VCaP (cell line): ENCODE measurements around the gene KRTAP1-4.
"Not testable (repeated sequence)": the region's sequence is repeated elsewhere in the genome, so short reads cannot be mapped to it uniquely, and the experiment has no call there.

Source experiments
- H3K27ac ChIP-seq: fragments of 450-650 bp; 2 replicates; pipeline ENCODE4 v1.5.1; 2017
- TF ChIP-seq, protein P1 (sequence below): fragments of 450-650 bp; conservative IDR thresholded peaks from 2 replicates; pipeline ENCODE4 v1.5.1; 2017; ENCODE audit warnings: mild to moderate bottlenecking, moderate library complexity

The KRTAP1-4 gene

DNA sequence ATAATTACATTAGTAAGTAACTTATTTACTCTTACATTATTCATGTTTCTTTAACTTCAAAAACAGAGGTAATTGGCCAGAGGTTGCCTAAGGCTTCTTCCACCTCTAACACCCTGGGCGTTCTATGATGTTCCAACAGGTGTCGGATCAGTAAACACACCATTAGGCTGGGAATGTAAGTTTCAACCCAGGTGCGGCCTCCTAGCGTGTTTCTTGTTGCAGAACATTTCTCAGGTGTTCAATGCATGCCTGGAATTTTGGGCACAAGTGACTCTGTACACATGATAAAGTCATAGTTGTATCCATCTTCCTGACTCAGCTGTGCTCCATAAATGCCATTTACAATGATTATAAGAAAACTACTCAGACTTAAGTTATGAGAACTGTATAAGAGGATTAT is 24.0 kb upstream of the KRTAP1-4 start:
- no peak overlapping the region for H3K27ac ChIP-seq
- TF ChIP-seq, protein P1, sequence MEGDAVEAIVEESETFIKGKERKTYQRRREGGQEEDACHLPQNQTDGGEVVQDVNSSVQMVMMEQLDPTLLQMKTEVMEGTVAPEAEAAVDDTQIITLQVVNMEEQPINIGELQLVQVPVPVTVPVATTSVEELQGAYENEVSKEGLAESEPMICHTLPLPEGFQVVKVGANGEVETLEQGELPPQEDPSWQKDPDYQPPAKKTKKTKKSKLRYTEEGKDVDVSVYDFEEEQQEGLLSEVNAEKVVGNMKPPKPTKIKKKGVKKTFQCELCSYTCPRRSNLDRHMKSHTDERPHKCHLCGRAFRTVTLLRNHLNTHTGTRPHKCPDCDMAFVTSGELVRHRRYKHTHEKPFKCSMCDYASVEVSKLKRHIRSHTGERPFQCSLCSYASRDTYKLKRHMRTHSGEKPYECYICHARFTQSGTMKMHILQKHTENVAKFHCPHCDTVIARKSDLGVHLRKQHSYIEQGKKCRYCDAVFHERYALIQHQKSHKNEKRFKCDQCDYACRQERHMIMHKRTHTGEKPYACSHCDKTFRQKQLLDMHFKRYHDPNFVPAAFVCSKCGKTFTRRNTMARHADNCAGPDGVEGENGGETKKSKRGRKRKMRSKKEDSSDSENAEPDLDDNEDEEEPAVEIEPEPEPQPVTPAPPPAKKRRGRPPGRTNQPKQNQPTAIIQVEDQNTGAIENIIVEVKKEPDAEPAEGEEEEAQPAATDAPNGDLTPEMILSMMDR: no peak

DNA sequence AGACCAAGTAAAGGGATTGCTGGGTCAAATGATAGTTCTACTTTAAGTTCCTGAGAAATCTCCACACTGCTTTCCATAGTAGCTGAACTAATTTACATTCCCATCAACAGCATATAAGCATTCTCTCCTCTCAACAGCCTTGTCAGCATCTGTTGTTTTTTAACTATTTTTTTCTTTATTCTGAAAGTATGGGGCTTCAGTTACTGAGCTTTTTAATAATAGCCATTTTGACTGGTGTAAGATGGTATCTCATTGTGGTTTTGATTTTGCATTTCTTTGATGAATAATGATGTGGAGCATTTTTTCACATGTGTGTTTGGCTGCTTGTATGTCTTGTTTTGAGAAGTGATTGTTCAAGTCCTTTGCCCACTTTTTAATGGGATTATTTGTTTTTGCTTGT is 22.6 kb upstream of the KRTAP1-4 start:
- no peak overlapping the region for H3K27ac ChIP-seq
- TF ChIP-seq, protein P1: no peak

DNA sequence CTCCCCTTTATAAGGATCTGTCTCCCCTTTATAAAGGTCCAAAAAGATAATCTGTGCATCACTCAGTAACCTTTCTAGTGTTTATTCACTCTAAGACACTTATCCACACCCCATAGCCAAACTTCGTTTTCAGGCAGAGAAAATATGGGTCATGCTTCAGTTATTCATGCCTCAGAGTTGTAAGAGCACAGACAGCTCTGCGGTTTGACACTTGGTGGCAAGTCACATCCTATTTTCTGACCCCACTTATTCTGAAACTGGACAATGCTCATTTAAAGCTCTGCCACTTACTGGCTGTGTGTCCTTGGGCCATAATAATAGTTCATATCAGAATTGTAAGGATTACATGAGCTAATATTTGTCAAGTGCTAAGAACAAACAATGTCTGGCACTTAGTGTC is 19.1 kb upstream of the KRTAP1-4 start:
- TF ChIP-seq, protein P1: no peak

DNA sequence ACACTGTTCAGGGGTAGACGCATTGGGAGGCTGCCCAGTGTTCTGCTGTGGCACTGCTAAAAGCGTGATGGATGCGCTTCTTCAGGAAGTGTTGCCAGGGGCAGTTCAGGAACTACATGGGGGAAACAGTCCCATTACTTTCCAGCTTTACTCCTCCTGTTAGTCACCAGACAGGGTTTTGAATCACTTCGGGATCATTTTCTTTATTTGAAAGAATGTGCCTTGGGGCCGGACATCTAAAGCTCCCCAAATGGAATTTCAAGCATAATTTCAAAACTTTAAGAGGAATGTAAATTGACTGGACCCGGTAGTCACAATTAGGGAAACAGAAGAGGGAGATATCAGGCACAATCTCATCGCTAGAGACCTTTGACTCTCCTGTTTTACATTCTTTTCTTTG is 18.4 kb upstream of the KRTAP1-4 start:
- no peak overlapping the region for H3K27ac ChIP-seq
- TF ChIP-seq, protein P1: no peak

More for the DNA sequence above, 19.1 kb upstream of the KRTAP1-4 start:
- H3K27ac ChIP-seq: no peak overlapping the region

DNA sequence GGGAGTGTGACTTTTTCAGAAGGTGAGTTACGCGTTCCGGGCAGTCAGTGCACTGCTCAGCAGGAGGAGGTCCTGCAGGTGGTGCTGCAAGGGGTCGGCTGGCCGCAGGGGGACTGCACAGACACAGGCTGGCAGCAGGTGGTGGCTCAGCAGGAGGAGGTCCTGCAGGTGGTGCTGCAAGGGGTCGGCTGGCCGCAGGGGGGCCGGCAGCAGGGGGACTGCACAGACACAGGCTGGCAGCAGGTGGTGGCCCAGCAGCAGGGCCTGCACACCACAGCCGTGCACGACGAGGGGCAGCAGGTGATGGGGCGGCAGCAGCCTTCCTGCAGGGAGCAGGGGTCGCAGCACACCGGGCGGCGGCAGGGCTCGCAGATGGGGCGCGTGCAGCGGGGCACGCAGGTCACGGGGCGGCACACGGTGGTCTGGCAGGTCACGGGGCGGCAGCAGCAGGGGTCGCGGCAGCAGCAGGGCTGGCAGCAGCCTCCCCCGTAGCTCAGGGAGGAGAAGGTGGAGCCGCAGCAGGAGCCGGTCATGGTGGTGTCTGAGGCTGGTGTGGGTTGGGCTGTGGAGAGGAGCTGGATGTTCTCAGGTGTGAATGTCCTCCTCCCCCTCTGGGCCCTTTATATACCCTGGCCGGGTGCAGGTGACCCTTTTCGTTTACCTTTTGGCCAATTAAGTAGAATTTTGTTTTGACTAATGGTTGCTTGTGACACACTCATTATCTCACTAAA is 16.9 kb upstream of the KRTAP1-4 start, which contains the start of gene KRTAP2-1:
Gene KRTAP2-1 (minus strand): TSS at position 582 of the 731 bp plus-strand sequence. CDS start 49 bp downstream, at position 533.
- not testable (repeated sequence) for H3K27ac ChIP-seq

DNA sequence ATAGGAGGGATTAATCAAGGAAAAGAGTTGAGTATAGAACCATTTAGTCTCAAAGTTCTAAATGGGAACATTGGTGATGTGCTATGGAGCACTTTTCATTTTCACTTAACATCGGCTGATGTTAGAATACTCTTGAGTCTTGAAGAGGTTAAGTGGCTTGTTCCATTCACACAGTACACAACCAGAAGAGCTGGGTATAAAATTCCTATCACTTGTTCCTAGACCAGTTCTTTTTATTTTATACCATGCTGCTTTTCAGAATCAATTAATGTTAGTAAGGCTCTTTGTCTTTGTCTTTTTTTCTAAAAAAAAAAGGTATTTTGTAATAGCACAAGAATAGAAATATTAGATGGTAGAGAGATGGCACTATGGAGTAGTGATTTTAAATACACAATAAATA is 13.0 kb upstream of the KRTAP1-4 start:
- TF ChIP-seq, protein P1: no peak

DNA sequence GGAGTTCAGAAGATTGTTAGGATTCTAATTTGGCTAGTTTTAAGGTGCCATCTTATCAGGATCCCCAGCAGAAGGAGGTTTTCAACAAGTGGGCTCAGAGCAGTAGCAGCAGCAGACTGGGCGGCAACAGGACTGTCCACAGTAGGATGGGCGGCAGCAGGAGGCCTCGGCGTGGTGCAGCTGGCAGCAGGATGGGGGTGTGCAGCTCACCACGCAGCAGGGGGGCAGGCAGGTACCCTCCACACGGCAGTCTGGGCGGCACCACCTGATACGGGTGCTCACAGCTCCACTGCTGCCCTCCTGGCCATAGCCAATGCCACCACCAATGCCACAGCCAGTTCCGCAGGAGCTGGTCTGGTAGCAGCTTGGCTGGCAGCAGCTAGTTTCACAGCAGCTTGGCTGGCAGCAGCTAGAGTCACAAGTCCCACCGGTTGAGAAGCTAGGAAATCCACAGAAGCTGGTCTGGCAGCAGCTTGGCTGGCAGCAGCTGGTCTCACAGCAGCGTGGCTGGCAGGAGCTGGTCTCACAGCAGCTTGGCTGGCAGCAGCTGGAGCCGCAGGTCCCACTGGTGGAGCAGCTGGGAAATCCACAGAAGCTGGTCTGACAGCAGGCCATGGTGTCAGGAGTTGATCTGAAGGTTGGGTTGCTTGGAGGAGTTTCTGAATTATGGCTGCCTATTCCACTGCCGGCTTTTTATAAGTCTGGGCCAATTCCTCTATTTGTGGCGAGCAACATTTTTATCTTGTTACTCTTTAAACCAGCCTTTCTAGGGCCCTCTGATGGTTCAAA is 11.0 kb upstream of the KRTAP1-4 start, which contains the start of gene KRTAP1-1:
Gene KRTAP1-1 (minus strand): TSS at position 668 of the 789 bp plus-strand sequence. CDS start 53 bp downstream, at position 615.
- TF ChIP-seq, protein P1: 0 out of 2 replicates have a peak, but pooled peaks have one; percentile 12
- H3K27ac ChIP-seq: not testable (repeated sequence)

More for the DNA sequence above, 13.0 kb upstream of the KRTAP1-4 start:
- no peak overlapping the region for H3K27ac ChIP-seq
